Mammary epithelial cell (primary cell): ENCODE data around the gene CIDEC.

ENCODE experiments used
- CTCF ChIP-seq, 2 donors: IDR thresholded peaks in 1 of 2; conservative IDR thresholded peaks in 1 of 2; 2 replicates each; pipeline ENCODE4 v1.5.1; 2011 to 2012; ENCODE audit warnings: inconsistent platforms in 2 of 2, low read length in 2 of 2, mild to moderate bottlenecking in 2 of 2, control low read depth in 1 of 2, low read depth in 1 of 2; ENCODE audit not compliant: insufficient read depth in 1 of 2; ENCODE audit errors: extremely low read depth in 1 of 2
- EZH2 ChIP-seq: IDR thresholded peaks from 2 replicates; pipeline ENCODE4 v1.6.1; 2012; ENCODE audit warnings: low read length, inconsistent platforms, borderline replicate concordance

GRCh38 chr3:9914559-9915253, 34.7 kb upstream of the CIDEC start:
- no peak for TF ChIP-seq CTCF (conservative IDR thresholded peaks at IDR 0.05 in 1 of 2, IDR thresholded peaks at IDR 0.05 in 1 of 2; ENCODE audit: extremely low read depth in 1 of 2, insufficient read depth in 1 of 2, low read depth in 1 of 2, low read length in 2 of 2)
- TF ChIP-seq EZH2 = no peak
